HG03060 (cell line): ENCODE data around the gene SERAC1.

Experiments used
- ATAC-seq: cut with Tn5 transposase; IDR thresholded peaks from one replicate; pipeline ENCODE4 v1.9.1; 2021; ENCODE audit warnings: low read depth, moderate number of reproducible peaks; ENCODE audit not compliant: unreplicated experiment

The SERAC1 gene

GRCh38 chr6:158131926-158132325, 36.1 kb downstream of the SERAC1 start:
- ATAC-seq: no peak

DNA sequence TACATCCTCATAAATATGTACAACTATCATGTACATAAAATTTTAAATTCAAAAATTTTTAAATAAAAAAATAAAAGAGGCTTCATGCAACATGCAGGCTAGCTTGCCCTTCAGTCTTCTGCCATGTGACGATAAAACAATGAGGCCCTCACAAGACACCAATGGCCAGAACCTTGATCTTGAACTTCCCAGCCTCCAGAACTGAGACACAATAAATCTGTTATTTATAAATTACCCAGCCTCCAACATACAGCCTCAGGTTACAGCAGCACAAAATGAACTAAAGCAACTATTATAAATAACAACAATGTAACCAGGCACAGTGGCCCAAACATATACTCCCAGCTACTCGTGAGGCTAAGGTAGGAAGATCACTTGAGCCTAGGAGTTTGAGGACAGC, 42.8 kb downstream of the SERAC1 start:
- ATAC-seq: no peak

DNA sequence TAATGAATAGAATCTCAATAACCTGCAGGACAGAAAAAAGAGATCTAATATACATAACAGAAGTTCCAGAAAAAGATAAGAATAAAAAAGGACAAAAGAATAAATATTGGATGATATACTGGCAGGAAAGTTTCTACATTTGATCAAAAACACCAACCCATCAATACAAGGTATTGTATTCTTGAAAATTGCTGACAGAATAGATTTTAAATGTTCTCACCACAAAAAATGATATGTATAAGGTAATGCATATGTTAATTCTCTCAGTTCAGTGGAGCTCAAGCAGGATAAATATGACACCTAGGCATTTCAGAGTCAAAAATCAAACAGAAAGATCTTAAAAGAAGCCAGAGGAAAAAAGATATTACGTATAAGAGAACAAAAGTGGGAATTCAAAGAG, 43.8 kb downstream of the SERAC1 start:
- no peak for ATAC-seq

DNA sequence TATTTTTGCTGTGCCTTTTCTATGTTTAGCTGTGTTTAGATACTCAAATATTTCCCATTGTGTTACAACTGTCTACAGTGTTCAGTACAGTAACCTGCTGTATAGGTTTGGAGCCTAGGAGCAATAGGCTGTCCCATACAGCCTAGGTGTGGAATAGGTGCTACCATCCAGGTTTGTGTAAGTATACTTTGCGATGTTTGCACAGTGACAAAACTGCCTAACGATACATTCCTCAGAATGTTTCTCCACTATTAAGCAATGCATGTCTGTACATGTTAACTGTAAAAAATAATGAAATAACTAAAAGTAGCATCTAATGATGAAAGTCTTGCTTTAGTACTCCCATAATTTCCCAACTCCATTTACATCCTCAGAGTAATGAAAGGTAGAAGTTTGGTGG, 46.0 kb downstream of the SERAC1 start:
- ATAC-seq: no peak

DNA sequence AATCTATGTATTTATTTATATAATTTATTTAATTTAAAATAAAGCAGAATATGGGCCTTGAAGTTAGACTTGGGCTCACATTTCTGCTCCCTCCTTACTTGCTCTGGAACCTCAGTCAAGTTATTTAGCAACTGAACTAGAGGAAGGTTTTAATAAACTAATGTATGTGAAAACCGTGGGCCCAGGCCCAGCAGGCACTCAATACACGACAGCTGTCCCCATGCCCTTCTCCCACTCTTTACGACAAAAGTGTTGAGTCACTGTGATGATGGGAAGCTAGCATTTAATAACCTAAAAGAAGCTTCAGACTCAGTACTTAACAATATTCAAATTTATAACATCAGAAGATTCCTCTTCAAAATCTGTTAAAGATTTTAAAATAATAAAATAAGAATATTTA, 46.7 kb downstream of the SERAC1 start:
- no peak for ATAC-seq

DNA sequence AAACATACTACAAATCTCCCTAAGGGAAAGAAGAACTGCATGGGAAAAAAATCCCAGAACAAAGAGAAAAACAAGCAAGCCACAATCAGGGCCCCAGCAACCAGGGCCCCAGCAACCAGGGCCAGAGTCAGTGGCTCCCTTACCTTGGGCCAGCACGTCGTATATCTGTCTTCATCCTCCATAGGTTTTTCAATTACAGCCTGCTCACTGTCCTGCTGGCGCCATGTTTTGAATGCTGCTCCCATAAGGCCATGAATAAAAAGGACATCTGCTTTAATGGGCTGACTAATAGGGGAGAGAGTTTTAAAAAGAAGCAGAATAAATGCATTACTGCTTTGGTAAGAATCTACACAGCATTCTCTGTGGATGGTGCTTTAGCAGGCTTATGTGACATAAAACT, 49.2 kb downstream of the SERAC1 start:
- no peak for ATAC-seq

DNA sequence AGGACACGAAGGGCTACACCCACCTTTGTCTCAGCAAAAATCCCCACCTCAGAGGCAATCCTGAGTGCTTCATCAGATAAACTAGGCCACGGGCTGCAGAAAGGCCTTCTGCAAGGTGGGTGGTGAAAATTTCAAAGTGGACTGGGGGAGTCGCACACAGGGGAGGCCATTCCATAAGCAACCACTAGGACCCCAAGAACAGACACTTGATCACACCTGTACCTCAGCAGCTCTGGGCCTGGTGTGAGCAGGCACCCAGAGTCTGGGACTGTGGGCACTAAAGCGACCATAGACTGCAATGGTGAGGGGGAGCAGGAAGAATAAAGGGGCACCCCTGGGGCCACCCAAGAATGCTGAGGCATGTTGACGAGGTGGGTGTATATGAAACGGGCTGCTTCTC, 52.6 kb downstream of the SERAC1 start:
- no peak for ATAC-seq

DNA sequence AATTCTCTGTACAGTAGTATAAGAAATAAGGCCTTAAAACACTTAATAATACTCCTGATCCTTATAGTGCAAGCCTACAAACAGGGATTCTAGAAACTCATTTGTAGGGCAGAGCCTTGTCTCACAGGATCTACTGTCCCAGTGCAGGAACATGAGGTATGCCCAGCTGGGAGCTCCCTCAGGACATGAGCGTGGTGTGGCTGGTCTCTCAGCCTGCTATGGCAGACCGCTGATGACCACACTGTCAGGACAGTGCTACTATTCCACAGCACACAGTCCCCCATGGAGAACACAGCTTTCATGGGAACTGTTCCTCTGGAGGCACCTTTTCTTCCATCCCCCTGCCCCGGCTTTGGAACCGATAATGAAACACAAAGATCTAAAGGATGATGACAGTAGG, 53.0 kb downstream of the SERAC1 start:
- ATAC-seq: no peak

GRCh38 chr6:158113802-158114201, 54.3 kb downstream of the SERAC1 start:
- ATAC-seq: no peak

DNA sequence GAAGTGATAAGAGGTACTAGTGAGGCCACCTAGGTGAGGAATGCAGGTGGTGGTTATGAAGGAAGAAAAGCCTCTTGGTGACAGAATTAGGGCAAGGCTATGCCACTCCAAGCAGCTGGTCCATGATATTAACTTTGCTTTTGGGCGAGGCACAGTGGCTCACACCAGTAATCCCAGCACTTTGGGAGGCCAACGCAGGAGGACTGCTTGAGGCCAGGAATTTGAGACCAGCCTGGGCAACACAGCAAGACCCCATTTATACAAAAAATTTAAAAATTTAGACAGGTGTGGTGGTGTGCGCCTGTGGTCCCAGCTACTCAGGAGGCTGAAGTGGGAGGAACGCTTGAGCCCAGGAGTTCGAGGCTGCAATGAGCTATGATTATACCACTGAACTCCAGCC, 56.1 kb downstream of the SERAC1 start:
- no peak for ATAC-seq

- no peak for ATAC-seq
Observed at GRCh38 chr6:158110986-158111385, 57.1 kb downstream of the SERAC1 start.

DNA sequence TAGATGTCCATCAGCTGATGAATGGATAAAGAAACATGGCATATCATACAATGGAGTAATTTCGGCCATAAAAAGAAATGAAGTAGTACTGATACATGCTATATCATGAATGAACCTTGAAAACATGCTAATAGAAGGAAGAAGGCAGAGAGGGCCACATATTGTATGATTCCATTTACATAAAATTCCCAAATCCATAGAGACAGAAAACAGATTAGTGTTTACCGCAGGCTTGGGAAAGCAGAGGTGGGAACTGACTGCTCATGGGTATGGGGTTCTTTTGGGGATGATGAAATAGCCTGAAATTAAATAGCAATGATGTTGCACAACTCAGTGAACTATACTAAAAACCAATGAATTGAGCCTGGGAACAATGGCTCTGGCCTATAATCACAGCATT, 58.3 kb downstream of the SERAC1 start:
- no peak for ATAC-seq

DNA sequence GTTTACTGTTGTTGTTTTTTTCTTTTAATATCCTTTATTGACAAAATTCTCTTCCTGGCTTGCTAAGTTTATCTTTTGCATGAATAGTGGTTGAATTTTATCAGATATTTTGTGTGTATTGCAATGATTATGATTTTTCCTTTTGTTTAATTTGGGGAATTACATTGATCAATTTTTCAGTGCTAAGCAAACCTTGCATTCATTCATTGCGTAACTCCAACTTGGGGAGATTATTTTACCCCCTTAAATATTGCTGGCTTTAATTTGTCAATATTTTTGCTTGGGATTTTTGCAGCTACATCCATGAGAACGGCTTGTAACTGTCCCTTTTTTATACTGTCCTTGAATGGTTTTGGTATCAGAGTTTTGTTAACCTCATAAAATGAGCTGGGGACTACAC, 63.4 kb downstream of the SERAC1 start:
- ATAC-seq: no peak

- ATAC-seq: no peak
Observed at GRCh38 chr6:158103228-158103627, 64.8 kb downstream of the SERAC1 start.

DNA sequence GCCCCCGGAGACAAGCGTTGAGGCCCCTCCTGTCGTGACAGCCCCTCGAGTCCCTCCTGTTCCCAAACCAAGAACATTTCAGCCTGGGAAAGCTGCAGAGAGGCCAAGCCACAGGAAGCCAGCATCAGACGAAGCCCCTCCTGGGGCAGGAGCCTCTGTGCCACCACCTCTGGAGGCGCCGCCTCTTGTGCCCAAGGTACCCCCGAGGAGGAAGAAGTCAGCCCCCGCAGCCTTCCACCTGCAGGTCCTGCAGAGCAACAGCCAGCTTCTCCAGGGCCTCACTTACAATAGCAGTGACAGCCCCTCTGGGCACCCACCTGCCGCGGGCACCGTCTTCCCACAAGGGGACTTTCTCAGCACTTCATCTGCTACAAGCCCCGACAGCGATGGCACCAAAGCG, 72.4 kb downstream of the SERAC1 start:
- ATAC-seq: no peak

- no peak for ATAC-seq
Observed at GRCh38 chr6:158095031-158095430, 73.0 kb downstream of the SERAC1 start.

- ATAC-seq: no peak
Observed at GRCh38 chr6:158092806-158093205, 75.3 kb downstream of the SERAC1 start.

GRCh38 chr6:158087224-158087867, 80.7 kb downstream of the SERAC1 start:
- ATAC-seq: no peak

DNA sequence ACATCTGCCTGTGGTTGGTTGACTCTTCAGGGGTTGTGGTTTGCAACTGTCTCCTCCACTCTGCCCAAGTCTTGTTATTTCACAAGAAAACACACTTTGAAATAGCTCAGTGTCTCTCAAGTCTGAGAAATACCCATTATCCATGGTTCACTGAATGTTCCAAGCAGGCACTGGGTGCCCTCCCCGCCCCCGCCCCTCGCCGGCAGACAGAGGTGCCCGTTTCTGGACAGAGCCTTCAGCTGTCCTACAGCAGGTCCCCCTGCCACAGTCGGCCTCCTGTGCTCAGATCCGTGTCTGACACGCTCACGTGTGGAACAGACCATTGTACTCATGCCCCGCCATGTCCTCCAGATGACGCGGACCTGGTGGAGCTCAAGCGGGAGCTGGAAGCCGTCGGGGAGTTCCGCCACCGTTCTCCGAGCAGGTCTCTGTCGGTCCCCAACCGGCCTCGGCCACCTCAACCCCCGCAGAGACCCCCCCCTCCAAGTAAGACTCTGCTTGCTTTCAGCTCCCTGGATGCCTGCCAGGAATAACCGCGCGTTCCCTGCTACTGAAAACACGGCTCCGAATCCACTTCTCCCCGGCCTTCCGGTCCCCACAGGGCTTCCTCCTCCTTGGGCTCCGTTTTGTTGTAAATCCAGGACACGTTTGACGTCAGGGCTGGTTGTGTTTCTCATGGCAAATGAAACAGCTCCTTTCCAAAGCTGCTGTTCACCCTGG, 81.4 kb downstream of the SERAC1 start:
- peak; percentile 47 for ATAC-seq

DNA sequence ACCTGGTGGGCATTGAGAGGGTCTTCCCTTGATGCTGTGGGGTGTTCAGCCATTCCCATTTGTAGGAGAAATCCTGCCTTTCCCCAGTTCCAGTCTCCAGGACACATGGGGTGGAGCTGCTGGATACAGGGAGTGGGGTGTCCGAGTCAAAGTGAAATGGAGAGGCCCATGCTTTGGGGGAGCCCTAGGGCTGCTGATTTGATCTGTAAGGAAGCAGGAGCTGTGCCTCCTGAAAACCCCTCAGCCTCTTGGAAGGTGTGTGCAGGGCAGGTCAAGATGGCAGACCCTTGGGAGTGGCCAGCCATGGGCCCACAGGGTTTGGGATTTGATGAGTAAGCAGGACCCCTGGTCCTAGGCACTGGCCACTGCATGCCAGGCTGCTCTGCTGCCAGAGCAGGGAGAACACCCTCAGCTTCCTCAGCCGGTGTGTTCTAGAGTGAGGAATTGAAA, 82.0 kb downstream of the SERAC1 start:
- no peak for ATAC-seq

DNA sequence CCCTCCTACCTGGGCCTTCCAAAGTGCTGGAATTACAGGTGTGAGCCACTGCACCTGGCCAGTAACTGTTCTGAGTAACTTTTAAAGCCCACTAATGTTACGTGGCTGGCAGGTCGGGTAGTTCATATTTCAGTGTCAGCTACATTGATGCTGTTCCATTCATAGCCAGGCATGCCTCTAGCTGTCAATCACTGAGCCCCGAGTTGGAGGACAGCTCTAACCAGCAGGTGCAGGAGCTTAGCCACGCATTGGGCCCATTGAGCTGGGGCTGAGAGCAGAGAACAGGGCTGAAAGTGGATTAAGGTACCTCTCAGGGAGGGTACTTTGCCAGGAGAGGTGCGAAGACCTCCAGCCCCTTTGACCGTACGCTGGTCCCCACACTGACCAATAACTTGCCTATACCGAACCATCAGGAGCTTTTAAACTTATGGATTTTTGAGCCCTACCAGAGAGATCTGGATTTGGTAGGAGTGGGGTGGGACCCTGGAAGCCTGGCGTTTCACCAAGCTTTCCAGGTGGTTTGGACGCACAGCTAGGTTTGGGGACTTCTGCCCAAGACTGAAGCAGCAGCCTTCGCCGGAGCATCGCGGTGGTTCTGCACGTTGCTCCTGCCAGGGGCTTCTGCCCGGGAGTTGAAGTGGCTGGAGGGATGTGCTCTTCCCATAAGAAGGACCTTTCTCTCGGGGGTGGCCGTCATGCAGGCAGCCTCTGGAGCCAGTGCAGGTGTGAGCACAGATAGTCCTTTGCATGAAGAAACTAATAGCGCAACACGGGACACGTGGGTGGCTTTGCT, 82.6 kb downstream of the SERAC1 start:
- no peak for ATAC-seq
